Measurements from ENCODE around the gene METAP1. TPM values are rescaled to one million over a fixed set of nuclear protein-coding genes. Genes with fewer than 3 reads are reported as not detected.
A peak's percentile ranks its signal among the peaks of the same experiment; 100 is the strongest.

Gene METAP1
- total and polyA plus RNA-seq, 2 experiments from 2014 or later = 64.1 to 122 TPM

- TF ChIP-seq, protein P1, sequence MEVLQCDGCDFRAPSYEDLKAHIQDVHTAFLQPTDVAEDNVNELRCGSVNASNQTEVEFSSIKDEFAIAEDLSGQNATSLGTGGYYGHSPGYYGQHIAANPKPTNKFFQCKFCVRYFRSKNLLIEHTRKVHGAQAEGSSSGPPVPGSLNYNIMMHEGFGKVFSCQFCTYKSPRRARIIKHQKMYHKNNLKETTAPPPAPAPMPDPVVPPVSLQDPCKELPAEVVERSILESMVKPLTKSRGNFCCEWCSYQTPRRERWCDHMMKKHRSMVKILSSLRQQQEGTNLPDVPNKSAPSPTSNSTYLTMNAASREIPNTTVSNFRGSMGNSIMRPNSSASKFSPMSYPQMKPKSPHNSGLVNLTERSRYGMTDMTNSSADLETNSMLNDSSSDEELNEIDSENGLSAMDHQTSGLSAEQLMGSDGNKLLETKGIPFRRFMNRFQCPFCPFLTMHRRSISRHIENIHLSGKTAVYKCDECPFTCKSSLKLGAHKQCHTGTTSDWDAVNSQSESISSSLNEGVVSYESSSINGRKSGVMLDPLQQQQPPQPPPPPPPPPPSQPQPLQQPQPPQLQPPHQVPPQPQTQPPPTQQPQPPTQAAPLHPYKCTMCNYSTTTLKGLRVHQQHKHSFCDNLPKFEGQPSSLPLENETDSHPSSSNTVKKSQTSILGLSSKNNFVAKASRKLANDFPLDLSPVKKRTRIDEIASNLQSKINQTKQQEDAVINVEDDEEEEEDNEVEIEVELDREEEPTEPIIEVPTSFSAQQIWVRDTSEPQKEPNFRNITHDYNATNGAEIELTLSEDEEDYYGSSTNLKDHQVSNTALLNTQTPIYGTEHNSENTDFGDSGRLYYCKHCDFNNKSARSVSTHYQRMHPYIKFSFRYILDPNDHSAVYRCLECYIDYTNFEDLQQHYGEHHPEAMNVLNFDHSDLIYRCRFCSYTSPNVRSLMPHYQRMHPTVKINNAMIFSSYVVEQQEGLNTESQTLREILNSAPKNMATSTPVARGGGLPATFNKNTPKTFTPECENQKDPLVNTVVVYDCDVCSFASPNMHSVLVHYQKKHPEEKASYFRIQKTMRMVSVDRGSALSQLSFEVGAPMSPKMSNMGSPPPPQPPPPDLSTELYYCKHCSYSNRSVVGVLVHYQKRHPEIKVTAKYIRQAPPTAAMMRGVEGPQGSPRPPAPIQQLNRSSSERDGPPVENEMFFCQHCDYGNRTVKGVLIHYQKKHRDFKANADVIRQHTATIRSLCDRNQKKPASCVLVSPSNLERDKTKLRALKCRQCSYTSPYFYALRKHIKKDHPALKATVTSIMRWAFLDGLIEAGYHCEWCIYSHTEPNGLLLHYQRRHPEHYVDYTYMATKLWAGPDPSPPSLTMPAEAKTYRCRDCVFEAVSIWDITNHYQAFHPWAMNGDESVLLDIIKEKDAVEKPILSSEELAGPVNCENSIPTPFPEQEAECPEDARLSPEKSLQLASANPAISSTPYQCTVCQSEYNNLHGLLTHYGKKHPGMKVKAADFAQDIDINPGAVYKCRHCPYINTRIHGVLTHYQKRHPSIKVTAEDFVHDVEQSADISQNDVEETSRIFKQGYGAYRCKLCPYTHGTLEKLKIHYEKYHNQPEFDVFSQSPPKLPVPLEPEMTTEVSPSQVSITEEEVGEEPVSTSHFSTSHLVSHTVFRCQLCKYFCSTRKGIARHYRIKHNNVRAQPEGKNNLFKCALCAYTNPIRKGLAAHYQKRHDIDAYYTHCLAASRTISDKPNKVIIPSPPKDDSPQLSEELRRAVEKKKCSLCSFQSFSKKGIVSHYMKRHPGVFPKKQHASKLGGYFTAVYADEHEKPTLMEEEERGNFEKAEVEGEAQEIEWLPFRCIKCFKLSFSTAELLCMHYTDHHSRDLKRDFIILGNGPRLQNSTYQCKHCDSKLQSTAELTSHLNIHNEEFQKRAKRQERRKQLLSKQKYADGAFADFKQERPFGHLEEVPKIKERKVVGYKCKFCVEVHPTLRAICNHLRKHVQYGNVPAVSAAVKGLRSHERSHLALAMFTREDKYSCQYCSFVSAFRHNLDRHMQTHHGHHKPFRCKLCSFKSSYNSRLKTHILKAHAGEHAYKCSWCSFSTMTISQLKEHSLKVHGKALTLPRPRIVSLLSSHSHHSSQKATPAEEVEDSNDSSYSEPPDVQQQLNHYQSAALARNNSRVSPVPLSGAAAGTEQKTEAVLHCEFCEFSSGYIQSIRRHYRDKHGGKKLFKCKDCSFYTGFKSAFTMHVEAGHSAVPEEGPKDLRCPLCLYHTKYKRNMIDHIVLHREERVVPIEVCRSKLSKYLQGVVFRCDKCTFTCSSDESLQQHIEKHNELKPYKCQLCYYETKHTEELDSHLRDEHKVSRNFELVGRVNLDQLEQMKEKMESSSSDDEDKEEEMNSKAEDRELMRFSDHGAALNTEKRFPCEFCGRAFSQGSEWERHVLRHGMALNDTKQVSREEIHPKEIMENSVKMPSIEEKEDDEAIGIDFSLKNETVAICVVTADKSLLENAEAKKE (CRISPR knock-in tag; IDR thresholded peaks at IDR 0.05) = no peak
- TF ChIP-seq, protein P2, sequence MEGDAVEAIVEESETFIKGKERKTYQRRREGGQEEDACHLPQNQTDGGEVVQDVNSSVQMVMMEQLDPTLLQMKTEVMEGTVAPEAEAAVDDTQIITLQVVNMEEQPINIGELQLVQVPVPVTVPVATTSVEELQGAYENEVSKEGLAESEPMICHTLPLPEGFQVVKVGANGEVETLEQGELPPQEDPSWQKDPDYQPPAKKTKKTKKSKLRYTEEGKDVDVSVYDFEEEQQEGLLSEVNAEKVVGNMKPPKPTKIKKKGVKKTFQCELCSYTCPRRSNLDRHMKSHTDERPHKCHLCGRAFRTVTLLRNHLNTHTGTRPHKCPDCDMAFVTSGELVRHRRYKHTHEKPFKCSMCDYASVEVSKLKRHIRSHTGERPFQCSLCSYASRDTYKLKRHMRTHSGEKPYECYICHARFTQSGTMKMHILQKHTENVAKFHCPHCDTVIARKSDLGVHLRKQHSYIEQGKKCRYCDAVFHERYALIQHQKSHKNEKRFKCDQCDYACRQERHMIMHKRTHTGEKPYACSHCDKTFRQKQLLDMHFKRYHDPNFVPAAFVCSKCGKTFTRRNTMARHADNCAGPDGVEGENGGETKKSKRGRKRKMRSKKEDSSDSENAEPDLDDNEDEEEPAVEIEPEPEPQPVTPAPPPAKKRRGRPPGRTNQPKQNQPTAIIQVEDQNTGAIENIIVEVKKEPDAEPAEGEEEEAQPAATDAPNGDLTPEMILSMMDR (conservative IDR thresholded peaks at IDR 0.05; ENCODE audit: low read depth in 2 of 2) = no peak
- TF ChIP-seq JUNB (IDR thresholded peaks at IDR 0.05; ENCODE audit: unreplicated experiment) (no peak), CREB1 (CRISPR knock-in tag; IDR thresholded peaks at IDR 0.05; ENCODE audit: low read depth) (no peak), STAT1 (IDR thresholded peaks at IDR 0.05; ENCODE audit: unreplicated experiment) (no peak)
Measured at GRCh38 chr4:99028187-99028586, 32.7 kb downstream of the METAP1 start (continued).

DNA sequence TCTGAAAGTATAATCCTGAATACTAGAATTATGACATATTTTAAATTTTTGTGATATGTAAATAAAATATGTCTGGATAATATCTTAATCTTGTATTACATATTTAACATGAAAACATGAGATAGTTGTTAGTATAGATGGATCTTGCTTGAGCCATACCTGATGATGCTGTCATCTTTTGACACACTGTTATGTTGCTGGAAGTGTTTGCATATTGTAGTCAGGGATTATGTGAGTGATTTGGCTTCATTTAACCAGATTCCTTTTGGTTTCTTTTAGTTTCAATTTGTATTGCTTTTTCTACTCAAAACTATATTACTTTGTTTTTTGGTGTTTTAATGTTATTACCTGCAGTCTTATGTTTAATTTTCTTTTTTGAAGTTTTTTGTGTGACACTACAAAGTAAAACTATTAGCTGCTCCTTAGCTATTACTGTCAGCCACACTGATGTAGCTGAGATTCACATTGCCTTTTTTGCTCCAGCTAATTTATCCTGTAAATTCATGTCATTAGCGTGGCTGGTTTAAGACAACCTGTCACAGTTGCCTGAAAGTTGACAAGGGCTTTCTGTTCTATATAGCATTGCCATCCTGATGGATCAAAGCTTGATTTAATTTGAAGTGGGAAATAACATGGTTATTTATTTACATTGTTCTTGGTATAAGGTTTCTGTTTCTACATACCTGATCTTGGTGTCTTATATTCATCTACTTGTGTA lies 33.7 kb downstream of the METAP1 start:
- H3K4me3 Mint-ChIP-seq = no peak overlapping the region
- Histone ChIP-seq H3F3A (replicated peaks; ENCODE audit: low read depth) (no peaks in the 10 kb centered on the region), H2AFZ (no peak overlapping the region), H3K4me2 (no peak overlapping the region), H3K79me2 (replicated peaks; ENCODE audit: insufficient read depth) (peaks cover 100% of the 10 kb centered on the region), H3K9me2 (ENCODE audit: insufficient read depth) (no peaks in the 10 kb centered on the region), H3K4me3 (no peak overlapping the region), H3K27ac (ENCODE audit: low read depth) (no peak overlapping the region), H4K20me1 (replicated peaks; ENCODE audit: insufficient read depth) (peaks cover 45% of the 10 kb centered on the region), H3K36me3 (ENCODE audit: insufficient read depth) (no peaks in the 10 kb centered on the region), H3K4me1 (ENCODE audit: insufficient read depth) (peaks cover 35% of the 10 kb centered on the region), H3K27me3 (ENCODE audit: insufficient read depth) (no peaks in the 10 kb centered on the region)
- H3K27ac Mint-ChIP-seq = peak overlapping the region; percentile 73
- H3K9me3 Mint-ChIP-seq = no peaks in the 10 kb centered on the region
- peaks cover 65% of the 10 kb centered on the region for H3K4me1 Mint-ChIP-seq
- ATAC-seq = no peak
- no peak for TF ChIP-seq STAT1 (IDR thresholded peaks at IDR 0.05; ENCODE audit: unreplicated experiment)
- TF ChIP-seq, protein P2 (conservative IDR thresholded peaks at IDR 0.05; ENCODE audit: low read depth in 2 of 2) = no peak
- TF ChIP-seq EZH2phosphoT487 (IDR thresholded peaks at IDR 0.05; ENCODE audit: unreplicated experiment) = no peak
- no peak for TF ChIP-seq JUNB (IDR thresholded peaks at IDR 0.05; ENCODE audit: unreplicated experiment)
- TF ChIP-seq ZNF331 (CRISPR knock-in tag; IDR thresholded peaks at IDR 0.05; ENCODE audit: low read depth) = no peak
- no peak for TF ChIP-seq POLR2AphosphoS5 (IDR thresholded peaks at IDR 0.05; ENCODE audit: low read depth)
- TF ChIP-seq, protein P3, sequence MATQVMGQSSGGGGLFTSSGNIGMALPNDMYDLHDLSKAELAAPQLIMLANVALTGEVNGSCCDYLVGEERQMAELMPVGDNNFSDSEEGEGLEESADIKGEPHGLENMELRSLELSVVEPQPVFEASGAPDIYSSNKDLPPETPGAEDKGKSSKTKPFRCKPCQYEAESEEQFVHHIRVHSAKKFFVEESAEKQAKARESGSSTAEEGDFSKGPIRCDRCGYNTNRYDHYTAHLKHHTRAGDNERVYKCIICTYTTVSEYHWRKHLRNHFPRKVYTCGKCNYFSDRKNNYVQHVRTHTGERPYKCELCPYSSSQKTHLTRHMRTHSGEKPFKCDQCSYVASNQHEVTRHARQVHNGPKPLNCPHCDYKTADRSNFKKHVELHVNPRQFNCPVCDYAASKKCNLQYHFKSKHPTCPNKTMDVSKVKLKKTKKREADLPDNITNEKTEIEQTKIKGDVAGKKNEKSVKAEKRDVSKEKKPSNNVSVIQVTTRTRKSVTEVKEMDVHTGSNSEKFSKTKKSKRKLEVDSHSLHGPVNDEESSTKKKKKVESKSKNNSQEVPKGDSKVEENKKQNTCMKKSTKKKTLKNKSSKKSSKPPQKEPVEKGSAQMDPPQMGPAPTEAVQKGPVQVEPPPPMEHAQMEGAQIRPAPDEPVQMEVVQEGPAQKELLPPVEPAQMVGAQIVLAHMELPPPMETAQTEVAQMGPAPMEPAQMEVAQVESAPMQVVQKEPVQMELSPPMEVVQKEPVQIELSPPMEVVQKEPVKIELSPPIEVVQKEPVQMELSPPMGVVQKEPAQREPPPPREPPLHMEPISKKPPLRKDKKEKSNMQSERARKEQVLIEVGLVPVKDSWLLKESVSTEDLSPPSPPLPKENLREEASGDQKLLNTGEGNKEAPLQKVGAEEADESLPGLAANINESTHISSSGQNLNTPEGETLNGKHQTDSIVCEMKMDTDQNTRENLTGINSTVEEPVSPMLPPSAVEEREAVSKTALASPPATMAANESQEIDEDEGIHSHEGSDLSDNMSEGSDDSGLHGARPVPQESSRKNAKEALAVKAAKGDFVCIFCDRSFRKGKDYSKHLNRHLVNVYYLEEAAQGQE (IDR thresholded peaks at IDR 0.05; ENCODE audit: unreplicated experiment) = no peak
- no peak for TF ChIP-seq CREB1 (CRISPR knock-in tag; IDR thresholded peaks at IDR 0.05; ENCODE audit: low read depth)
- DNase-seq (ENCODE audit: low spot score) = no peak
- H3K27me3 Mint-ChIP-seq (ENCODE audit: insufficient read depth, low read depth, poor library complexity) = peaks cover 2% of the 10 kb centered on the region
- peaks cover 13% of the 10 kb centered on the region for H3K36me3 Mint-ChIP-seq (ENCODE audit: low read depth)

All from GM23338 (cell line).